H1 (cell line): ENCODE results near the gene ZBTB49. TPM values are rescaled to one million over a fixed set of nuclear protein-coding genes. Genes with fewer than 3 reads are reported as not detected.

Experiments
- CTCF ChIA-PET: fragments of 300-600 bp; sonication (Branson Sonifier 250); formaldehyde crosslinking; loops from one replicate; lab custom pipeline; 2021; ENCODE audit not compliant: partially characterized antibody; lab: Charles Lee
- POLR2A ChIA-PET: fragments of 300-600 bp; sonication (Branson Sonifier 250); formaldehyde crosslinking; loops from one replicate; lab custom pipeline; 2021; ENCODE audit warnings: inconsistent platforms; ENCODE audit not compliant: partially characterized antibody; lab: Charles Lee
- DNase-seq, 2 experiments: peaks; one replicate each; pipeline versions ENCODE4 v3.0.0 to v3.0.0-alpha.2; 2010 to 2022; ENCODE audit warnings: low spot score in 2 of 2, low read depth in 1 of 2, mixed read lengths in 1 of 2
- FAIRE-seq: peaks from 2 replicates; lab custom pipeline; 2011; peaks lifted over from hg19 to GRCh38; lab: Jason Lieb, UNC
- H2AFZ ChIP-seq: 2 replicates; pipeline ENCODE4 v1.8.1; 2012; ENCODE audit warnings: low read length, inconsistent platforms
- H2AK5ac ChIP-seq: 2 replicates; pipeline ENCODE4 v1.6.1; 2013; ENCODE audit warnings: low read depth, low read length
- H2BK120ac ChIP-seq: replicated peaks from 2 replicates; pipeline ENCODE3; 2013; ENCODE audit warnings: low read depth, low read length, inconsistent platforms
- H2BK12ac ChIP-seq: 2 replicates; pipeline ENCODE4 v1.6.1; 2013; ENCODE audit warnings: low read depth, low read length
- H2BK15ac ChIP-seq: 2 replicates; pipeline ENCODE4 v1.6.1; 2013; ENCODE audit warnings: low read length
- H2BK20ac ChIP-seq: 2 replicates; pipeline ENCODE4 v1.6.1; 2013; ENCODE audit warnings: low read length
- H2BK5ac ChIP-seq: 2 replicates; pipeline ENCODE4 v1.6.1; 2013; ENCODE audit warnings: low read depth, low read length
- H3K14ac ChIP-seq: 2 replicates; pipeline ENCODE4 v1.6.1; 2013; ENCODE audit warnings: inconsistent platforms; ENCODE audit not compliant: insufficient read length
- H3K18ac ChIP-seq: 2 replicates; pipeline ENCODE4 v1.6.1; 2013; ENCODE audit warnings: low read length; ENCODE audit errors: extremely low read depth
- H3K23ac ChIP-seq: 2 replicates; pipeline ENCODE4 v1.6.1; 2013; ENCODE audit warnings: inconsistent platforms; ENCODE audit not compliant: insufficient read length
- H3K23me2 ChIP-seq: 2 replicates; pipeline ENCODE4 v1.6.1; 2013; ENCODE audit warnings: low read depth, low read length
- H3K27ac ChIP-seq: 2 replicates; pipeline ENCODE4 v1.6.1; 2011; ENCODE audit warnings: low read depth, low read length, inconsistent platforms
- H3K27me3 ChIP-seq, 4 experiments: replicated peaks in 1 of 4; 1 replicate in 1 of 4; 2 replicates in 3 of 4; pipeline versions ENCODE4 v1.6.1 to v1.8.1; 2011 to 2013; ENCODE audit warnings: low read length in 3 of 4, mild to moderate bottlenecking in 3 of 4, inconsistent platforms in 2 of 4, mixed read lengths in 2 of 4, moderate library complexity in 1 of 4; ENCODE audit not compliant: control insufficient read depth in 3 of 4, insufficient read depth in 3 of 4; ENCODE audit errors: extremely low read depth in 1 of 4
- H3K36me3 ChIP-seq, 4 experiments: 2 replicates each; pipeline versions ENCODE4 v1.6.1 to v1.8.1; 2011 to 2013; ENCODE audit warnings: mild to moderate bottlenecking in 4 of 4, low read length in 3 of 4, moderate library complexity in 2 of 4, control low read depth in 1 of 4, inconsistent platforms in 1 of 4; ENCODE audit not compliant: insufficient read depth in 4 of 4, control insufficient read depth in 2 of 4
- H3K4ac ChIP-seq: replicated peaks from 2 replicates; pipeline ENCODE3; 2013; ENCODE audit warnings: low read length, low read depth, mixed read lengths, inconsistent platforms; ENCODE audit not compliant: insufficient read length
- H3K4me1 ChIP-seq, 4 experiments: replicated peaks in 1 of 4; 1 replicate in 1 of 4; 2 replicates in 3 of 4; pipeline versions ENCODE4 v1.6.1 to v1.8.1; 2011 to 2013; ENCODE audit warnings: low read length in 3 of 4, inconsistent platforms in 2 of 4, mixed read lengths in 1 of 4; ENCODE audit not compliant: insufficient read depth in 4 of 4, control insufficient read depth in 3 of 4
- H3K4me2 ChIP-seq, 2 experiments: 2 replicates each; pipeline versions ENCODE4 v1.6.1 to v1.8.1; 2011 to 2013; ENCODE audit warnings: low read depth in 2 of 2, low read length in 2 of 2, control low read depth in 1 of 2, inconsistent platforms in 1 of 2, mild to moderate bottlenecking in 1 of 2; ENCODE audit not compliant: insufficient read depth in 1 of 2
- H3K4me3 ChIP-seq, 4 experiments: fragments of 200-600, 300-600 bp in 1 of 4; sonication (generic), shearing (Covaris generic), sonication (Bioruptor Twin) in 1 of 4; 2 replicates each; pipeline versions ENCODE4 v1.5.1 to v1.8.1; 2011 to 2016; ENCODE audit warnings: low read length in 4 of 4, low read depth in 3 of 4, control low read depth in 2 of 4, inconsistent platforms in 2 of 4, mild to moderate bottlenecking in 2 of 4, mixed read lengths in 1 of 4, moderate library complexity in 1 of 4; ENCODE audit not compliant: insufficient read depth in 2 of 4; ENCODE audit errors: extremely low read depth in 1 of 4
- H3K56ac ChIP-seq: replicated peaks from 2 replicates; pipeline ENCODE3; 2013; ENCODE audit warnings: low read depth, mild to moderate bottlenecking, mixed read lengths, low read length, inconsistent platforms; ENCODE audit not compliant: insufficient read length
- H3K79me1 ChIP-seq: 2 replicates; pipeline ENCODE4 v1.6.1; 2013; ENCODE audit warnings: low read depth, low read length, control low read depth
- H3K79me2 ChIP-seq, 2 experiments: 2 replicates each; pipeline versions ENCODE4 v1.6.1 to v1.8.1; 2012 to 2013; ENCODE audit warnings: low read length in 2 of 2, mild to moderate bottlenecking in 2 of 2, inconsistent platforms in 1 of 2; ENCODE audit not compliant: insufficient read depth in 2 of 2, control insufficient read depth in 1 of 2
- H3K9ac ChIP-seq, 4 experiments: replicated peaks in 1 of 4; 1 replicate in 1 of 4; 2 replicates in 3 of 4; pipeline versions ENCODE4 v1.6.1 to v1.8.1; 2011 to 2013; ENCODE audit warnings: low read depth in 3 of 4, low read length in 3 of 4, control low read depth in 2 of 4, mild to moderate bottlenecking in 2 of 4, moderate library complexity in 2 of 4, inconsistent platforms in 1 of 4; ENCODE audit errors: extremely low read depth in 1 of 4
- H3K9me3 ChIP-seq, 2 experiments: 2 replicates each; pipeline versions ENCODE4 v1.6.1 to v1.8.1; 2012 to 2013; ENCODE audit warnings: mild to moderate bottlenecking in 2 of 2, moderate library complexity in 2 of 2, control low read depth in 1 of 2, inconsistent platforms in 1 of 2, low read depth in 1 of 2, low read length in 1 of 2, mixed read lengths in 1 of 2; ENCODE audit not compliant: insufficient read depth in 2 of 2
- H4K20me1 ChIP-seq, 2 experiments: replicated peaks in 1 of 2; 2 replicates each; pipeline versions ENCODE3 to v1.8.1; 2011 to 2013; ENCODE audit warnings: inconsistent platforms in 2 of 2, low read length in 2 of 2, mild to moderate bottlenecking in 1 of 2; ENCODE audit not compliant: insufficient read depth in 2 of 2, control insufficient read depth in 1 of 2
- H4K5ac ChIP-seq: 2 replicates; pipeline ENCODE4 v1.6.1; 2013; ENCODE audit warnings: low read length, low read depth, mixed read lengths, inconsistent platforms; ENCODE audit not compliant: insufficient read length
- H4K8ac ChIP-seq: 2 replicates; pipeline ENCODE4 v1.8.0; 2013; ENCODE audit warnings: mild to moderate bottlenecking, moderate library complexity, low read length, inconsistent platforms; ENCODE audit not compliant: insufficient read depth; ENCODE audit errors: extremely low read depth
- H4K91ac ChIP-seq: replicated peaks from 2 replicates; pipeline ENCODE3; 2013; ENCODE audit warnings: low read length, mixed read lengths, inconsistent platforms; ENCODE audit not compliant: insufficient read length
- KDM1A ChIP-seq: fragments of 200-600, 300-600 bp; sonication (generic); IDR thresholded peaks from 2 replicates; pipeline ENCODE4 v1.7.1; 2016; ENCODE audit warnings: mild to moderate bottlenecking, low read length, borderline replicate concordance
- WGBS, 2 experiments: shearing (Covaris generic) in 1 of 2; methylation state at CpG; one replicate each; pipeline versions ENCODE4 v1.1.6 to v1.1.7; 2013 to 2015; ENCODE audit warnings: low lambda C conversion rate in 2 of 2, mixed read lengths in 2 of 2, inconsistent platforms in 1 of 2, low coverage in 1 of 2, missing lambda C conversion rate in 1 of 2; ENCODE audit not compliant: insufficient replicate concordance in 2 of 2, insufficient coverage in 1 of 2, insufficient read length in 1 of 2; ENCODE audit errors: extremely low coverage in 1 of 2, missing lambda C conversion rate in 1 of 2; 5-methylcytosine and 5-hydroxymethylcytosine counted together
- polyA plus RNA-seq, 7 experiments: library from polyadenylated mRNA; depleted of rRNA in 3 of 7; stranded (reverse) in 5 of 7; unstranded in 2 of 7; fragments of >200 nt in 5 of 7; fragments of 200-250 nt in 2 of 7; gene quantifications; 1 replicate in 5 of 7; 2 replicates in 1 of 7; 4 replicates in 1 of 7; pipeline versions ENCODE4 v1.2.1 to v1.2.3, GENCODE V29; 2011 to 2013; ENCODE audit warnings: missing spikeins in 2 of 7, mixed read lengths in 2 of 7
- total RNA-seq: library from RNA; stranded (reverse); fragmentation: NEBNext Ultra II Directional; extraction: Animal tissue kit (Norgen Biotek cat#: 25700); gene quantifications from 2 replicates; pipeline ENCODE4 v1.2.1, GENCODE V29; 2021

The ZBTB49 gene
- total and polyA plus RNA-seq, 2 of the 8 experiments (the other 6 are each of a cell fraction or from before 2014, with no cell fraction given) = 4.2 to 6.8 TPM

DNA sequence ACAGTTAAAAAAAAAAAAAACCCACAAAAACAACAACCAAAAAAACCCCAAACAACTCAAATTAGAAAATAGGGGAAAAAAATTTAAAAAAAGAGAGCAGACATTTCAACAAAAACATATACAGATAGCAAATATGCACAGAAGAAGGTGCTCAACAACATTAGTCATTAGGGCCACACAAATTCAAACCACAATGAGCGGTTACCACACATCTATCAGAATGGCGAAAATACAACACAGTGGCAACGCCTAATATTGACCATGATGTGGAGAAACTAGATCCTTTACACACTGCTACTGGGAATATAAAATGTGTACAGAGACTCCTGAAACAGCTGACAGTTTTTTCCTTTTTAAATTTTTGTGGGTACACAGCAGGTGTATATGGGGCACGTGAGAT lies 19.5 kb upstream of the ZBTB49 start:
- WGBS, 2 experiments = 84% methylated on average over 4 of the region's 4 CpGs; no CpG with 5 or more reads in 1 of the 2 experiments
- H3K36me3 ChIP-seq = peaks cover 10 to 66% (median 32%) of the 10 kb centered on the region in 4 experiments; a peak in 7 of 8 replicates

More for the DNA sequence above, 19.5 kb upstream of the ZBTB49 start:
- Histone ChIP-seq H3K4me1 (no peaks in the 10 kb centered on the region), H3K79me2 (no peaks in the 10 kb centered on the region), H3K27me3 (peaks cover 0 to 2% (median 0%) of the 10 kb centered on the region in 4 experiments; a peak in 1 of 7 replicates), H2BK5ac (no peak overlapping the region), H3K56ac (no peak overlapping the region), H3K4ac (no peak overlapping the region), H3K27ac (no peak overlapping the region), H4K8ac (no peak overlapping the region), H3K14ac (no peak overlapping the region), H3K4me3 (no peak overlapping the region), H2AFZ (no peak overlapping the region), H3K79me1 (no peaks in the 10 kb centered on the region), H4K20me1 (peaks cover 2% of the 10 kb centered on the region in 2 experiments), H3K23ac (no peak overlapping the region), H2BK20ac (no peak overlapping the region), H4K91ac (no peak overlapping the region), H3K9ac (no peak overlapping the region), H3K18ac (no peak overlapping the region), H2BK12ac (no peak overlapping the region), H3K23me2 (no peaks in the 10 kb centered on the region), H2AK5ac (no peak overlapping the region), H2BK15ac (no peak overlapping the region), H3K4me2 (no peak overlapping the region), H3K9me3 (no peaks in the 10 kb centered on the region), H4K5ac (no peak overlapping the region), H2BK120ac (no peak overlapping the region)
- DNase-seq (no peak), FAIRE-seq (no peak)
- ChIA-PET POLR2A (interaction anchor here (1.5 kb wide), 1 partner anchor 11 kb away, joined by 3 read pairs; no protein-coding TSS in a partner anchor), CTCF (interaction anchor here (1.3 kb wide), 1 partner anchor 11 kb away, joined by 3 read pairs; no protein-coding TSS in a partner anchor)
- no peak for TF ChIP-seq KDM1A
